ENCODE results near the gene ABCC10.
A peak's percentile ranks its signal among the peaks of the same experiment; 100 is the strongest.
"Not testable (repeated sequence)": the region's sequence is repeated elsewhere in the genome, so short reads cannot be mapped to it uniquely, and the experiment has no call there.

The ABCC10 gene, protein sequence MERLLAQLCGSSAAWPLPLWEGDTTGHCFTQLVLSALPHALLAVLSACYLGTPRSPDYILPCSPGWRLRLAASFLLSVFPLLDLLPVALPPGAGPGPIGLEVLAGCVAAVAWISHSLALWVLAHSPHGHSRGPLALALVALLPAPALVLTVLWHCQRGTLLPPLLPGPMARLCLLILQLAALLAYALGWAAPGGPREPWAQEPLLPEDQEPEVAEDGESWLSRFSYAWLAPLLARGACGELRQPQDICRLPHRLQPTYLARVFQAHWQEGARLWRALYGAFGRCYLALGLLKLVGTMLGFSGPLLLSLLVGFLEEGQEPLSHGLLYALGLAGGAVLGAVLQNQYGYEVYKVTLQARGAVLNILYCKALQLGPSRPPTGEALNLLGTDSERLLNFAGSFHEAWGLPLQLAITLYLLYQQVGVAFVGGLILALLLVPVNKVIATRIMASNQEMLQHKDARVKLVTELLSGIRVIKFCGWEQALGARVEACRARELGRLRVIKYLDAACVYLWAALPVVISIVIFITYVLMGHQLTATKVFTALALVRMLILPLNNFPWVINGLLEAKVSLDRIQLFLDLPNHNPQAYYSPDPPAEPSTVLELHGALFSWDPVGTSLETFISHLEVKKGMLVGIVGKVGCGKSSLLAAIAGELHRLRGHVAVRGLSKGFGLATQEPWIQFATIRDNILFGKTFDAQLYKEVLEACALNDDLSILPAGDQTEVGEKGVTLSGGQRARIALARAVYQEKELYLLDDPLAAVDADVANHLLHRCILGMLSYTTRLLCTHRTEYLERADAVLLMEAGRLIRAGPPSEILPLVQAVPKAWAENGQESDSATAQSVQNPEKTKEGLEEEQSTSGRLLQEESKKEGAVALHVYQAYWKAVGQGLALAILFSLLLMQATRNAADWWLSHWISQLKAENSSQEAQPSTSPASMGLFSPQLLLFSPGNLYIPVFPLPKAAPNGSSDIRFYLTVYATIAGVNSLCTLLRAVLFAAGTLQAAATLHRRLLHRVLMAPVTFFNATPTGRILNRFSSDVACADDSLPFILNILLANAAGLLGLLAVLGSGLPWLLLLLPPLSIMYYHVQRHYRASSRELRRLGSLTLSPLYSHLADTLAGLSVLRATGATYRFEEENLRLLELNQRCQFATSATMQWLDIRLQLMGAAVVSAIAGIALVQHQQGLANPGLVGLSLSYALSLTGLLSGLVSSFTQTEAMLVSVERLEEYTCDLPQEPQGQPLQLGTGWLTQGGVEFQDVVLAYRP (N-terminal part only)

DNA sequence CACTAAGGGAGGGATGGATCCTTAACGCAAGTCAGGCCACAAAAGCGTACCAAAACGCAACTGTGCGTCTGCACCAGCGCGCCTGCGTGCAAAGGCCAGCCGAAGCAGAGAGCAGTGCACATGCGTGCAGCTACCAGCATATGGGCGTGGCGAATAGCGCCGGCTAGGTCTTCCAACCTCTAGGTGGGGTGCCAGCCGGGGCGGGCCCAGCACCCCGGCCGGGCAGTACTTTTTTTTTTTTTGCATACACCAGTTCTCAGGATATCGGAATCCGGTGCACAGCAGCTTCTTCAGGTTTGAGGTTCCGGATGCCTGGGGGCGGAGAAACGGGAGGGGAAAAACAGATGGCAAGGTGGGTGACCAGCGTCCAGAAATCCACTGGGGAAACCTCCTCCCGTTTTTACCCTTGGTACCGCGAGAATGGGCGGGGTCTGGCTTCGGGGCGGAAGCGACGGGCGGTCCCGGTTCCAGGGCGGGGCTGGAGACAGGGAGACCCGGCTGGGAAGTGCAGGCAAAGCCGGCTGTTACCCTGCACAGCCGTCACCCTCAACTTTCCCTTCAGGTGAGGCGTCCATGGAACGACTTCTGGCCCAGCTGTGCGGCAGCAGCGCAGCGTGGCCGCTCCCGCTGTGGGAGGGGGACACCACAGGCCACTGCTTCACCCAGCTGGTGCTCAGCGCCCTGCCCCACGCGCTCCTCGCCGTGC lies at the start of gene ABCC10:
ABCC10 (plus strand) TSS at position 136 of the 706 bp plus-strand sequence; CDS start at position 574, 438 bp downstream.
- peak; percentile 88 to 90 for DNase-seq (ENCODE audit: low read depth in 2 of 2)

DNA sequence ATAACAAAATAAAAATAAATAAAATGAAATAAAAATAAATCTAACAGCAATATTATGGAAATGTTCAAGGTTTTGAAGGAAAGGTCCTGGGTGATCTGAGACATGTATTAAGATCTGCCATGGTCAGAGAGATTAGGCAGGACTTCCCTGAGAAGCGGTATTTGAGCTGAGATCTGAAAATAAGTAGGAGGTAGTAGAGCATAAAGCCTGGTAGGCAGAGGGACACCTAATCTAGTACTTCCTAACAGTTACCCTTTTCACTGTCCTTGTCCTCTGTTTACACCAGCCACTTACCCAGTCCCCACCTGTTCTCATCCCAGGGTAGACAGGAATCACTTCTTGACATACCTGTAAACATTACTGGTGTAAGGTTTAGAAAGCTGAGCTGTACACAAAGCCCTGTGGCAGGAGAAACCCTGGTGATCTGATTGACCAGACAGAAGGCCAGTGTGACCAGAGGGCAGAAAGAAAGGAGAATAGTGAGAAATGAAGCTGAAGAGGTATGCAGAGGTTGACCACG lies 49.6 kb upstream of the ABCC10 start:
- no peak for DNase-seq (ENCODE audit: low read depth in 2 of 2)

DNA sequence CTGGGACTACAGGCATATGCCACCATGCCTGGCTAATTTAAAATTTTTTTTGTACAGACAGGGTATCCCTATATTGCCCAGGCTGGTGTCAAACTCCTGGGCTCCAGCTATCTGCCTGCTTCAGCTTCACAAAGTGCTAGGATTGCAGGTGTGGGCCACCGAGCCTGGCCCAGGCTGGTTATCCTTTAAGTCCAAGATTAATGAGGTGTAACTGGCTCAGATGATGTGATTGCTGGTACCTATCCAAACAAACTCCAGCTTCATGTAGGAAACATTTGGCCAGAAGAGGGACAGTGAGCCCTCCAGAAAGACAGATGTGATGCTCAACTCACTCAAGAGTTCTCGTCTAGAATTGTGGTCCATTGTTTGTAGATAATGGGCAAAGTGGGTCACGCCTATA lies 48.7 kb upstream of the ABCC10 start:
- no peak for DNase-seq (ENCODE audit: low read depth in 2 of 2)

DNA sequence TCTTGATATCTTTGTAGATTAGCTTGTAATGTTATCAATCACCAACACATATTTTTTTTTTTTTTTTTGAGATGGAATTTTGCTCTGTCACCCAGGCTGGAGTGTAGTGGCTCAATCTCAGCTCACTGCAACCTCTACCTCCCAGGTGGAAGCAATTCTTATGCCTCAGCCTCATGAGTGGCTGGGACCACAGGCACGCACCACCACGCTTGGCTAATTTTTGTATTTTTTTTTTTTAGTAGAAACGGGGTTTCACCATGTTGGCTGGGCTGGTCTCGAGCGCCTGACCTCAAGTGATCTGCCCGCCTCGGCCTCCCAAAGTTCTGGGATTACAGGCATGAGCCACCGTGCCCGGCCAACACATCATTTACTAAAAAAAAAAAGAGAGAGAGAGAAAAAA lies 46.5 kb upstream of the ABCC10 start:
- DNase-seq (ENCODE audit: low read depth in 2 of 2) = not testable (repeated sequence)

DNA sequence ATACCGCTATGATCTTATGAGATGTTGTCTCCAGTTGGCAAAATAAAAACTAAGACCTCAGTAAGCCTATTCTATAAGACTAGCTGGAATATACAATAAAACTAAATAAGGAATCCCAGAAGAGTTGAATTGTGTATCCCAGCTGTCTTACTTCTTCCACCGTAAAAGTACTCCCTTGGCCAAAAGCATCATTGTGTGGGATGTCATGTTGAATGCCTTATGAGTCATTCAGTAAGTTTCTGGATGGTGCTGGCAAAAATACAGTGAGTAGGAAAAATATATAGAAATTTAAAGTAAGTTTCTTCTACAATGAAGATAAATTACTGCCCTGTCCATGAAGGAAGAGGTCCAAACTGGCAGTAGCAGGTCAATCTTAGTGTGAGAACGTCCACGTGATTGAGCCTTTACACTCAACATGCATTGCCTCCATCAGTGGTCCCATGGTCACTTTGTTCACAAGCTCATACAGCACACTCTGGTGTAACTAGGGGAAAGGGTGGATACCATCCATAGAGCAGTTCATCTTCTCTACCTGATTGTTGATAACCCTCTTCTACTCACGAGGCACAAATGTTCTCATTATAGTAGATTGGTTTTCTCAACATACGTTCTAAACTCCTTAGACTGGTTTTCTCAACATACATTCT lies 44.2 kb upstream of the ABCC10 start:
- no peak for DNase-seq (ENCODE audit: low read depth in 2 of 2)

DNA sequence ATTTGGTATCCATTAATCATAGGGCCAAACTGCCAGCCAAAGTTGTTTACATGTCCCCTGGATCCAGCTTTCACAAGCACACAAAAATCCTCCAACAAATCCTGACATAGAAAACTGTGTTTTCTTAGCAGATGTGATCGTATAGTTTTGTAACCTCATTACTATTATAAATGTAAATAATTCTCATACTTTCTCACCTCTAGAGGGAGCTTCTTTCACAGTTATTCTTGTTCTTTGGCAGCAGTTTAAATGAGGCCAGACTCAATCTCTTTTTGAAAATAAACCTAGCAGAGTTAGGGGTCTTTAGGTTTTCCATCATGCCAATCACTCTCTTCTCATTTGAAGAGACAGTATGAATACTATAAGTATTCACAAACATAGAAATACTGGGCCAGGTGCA lies 40.8 kb upstream of the ABCC10 start:
- no peak for DNase-seq (ENCODE audit: low read depth in 2 of 2)

DNA sequence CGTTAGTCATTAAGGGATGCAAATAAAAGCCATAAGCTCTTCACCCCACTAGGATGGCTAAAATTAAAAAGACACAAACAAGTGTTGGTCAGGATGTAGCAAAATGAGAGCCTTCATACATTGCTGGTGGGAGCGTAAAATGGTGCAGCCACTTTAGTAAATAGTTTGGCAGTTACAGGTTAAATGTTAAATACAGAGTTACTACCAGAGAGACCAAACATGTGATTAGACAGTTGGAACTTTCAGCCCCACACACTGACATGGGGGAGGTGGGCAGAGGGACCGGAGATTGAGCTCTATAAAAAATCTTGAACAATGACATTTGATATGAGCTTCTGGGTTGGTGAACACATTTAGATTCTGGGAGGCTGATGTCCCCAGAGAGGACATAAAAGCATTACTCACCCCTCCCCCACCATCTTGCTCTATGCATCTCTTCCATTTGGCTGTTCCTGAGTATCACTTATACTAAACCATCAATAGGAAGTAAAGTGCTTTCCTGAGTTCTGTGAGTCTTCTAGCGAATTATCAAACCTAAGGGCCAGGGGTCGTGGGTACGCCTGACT lies 37.5 kb upstream of the ABCC10 start:
- no peak for DNase-seq (ENCODE audit: low read depth in 2 of 2)

DNA sequence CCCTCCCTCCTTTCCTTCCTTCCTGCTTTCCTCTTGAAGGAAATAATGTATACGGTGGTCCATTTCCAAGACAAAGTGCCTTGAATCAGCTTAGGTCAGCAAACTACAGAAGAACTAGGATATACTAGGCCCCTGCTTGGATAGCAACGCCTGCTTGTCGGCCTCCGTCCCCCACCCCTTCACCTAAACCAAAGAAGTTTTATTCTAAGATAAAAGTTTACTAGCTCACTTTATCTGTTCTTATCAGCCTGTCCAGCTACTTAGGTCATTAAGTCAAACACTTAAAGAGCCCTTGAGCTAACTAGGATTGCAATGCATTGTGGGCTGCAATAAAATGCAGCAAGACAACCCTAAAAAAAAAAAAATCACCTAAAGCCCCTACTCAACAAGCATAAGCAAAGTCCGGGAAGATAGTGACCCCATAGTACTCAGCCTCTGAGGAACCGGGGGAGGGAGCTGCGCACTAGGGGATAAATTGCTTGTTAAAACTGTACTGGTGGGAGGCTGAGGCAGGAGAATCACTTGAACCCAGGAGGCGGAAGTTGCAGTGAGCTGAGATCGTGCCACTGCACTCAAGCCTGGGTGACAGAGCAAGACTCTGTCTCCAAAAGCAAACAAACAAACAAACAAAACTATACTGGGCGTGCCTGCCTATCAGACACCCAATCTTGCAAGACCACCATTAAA lies 36.4 kb upstream of the ABCC10 start:
- DNase-seq (ENCODE audit: low read depth in 2 of 2) = not testable (repeated sequence)

DNA sequence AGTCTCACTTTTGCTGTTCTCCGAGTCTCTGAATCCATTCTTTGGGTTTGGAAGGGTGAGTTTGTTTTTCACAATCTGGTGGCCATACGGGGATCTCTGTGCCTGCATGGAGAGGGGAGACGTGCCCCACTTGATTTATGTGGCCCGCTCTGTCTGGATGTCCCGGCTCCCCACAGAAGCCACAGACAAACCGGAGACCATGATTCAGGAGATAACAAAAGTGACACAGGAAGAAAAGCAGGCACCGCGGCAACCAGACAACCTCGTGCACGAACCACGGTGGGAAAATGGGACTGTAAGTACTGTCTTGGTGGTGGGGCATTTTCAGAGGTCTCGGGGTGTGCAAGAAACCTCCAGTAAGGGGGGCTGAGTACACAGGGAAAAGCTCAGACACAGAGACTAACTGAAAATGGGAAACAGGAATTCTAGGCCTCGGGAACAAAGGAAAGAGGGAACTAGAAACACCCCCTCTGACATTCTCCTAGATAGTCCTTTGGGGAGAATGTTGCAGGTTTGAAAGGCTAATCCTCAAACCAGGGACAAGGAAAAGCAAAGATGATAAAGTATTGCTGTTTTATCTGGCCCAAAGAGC lies 35.8 kb upstream of the ABCC10 start:
- peak in 1 of 2 donors; percentile 16 for DNase-seq (ENCODE audit: low read depth in 2 of 2)

DNA sequence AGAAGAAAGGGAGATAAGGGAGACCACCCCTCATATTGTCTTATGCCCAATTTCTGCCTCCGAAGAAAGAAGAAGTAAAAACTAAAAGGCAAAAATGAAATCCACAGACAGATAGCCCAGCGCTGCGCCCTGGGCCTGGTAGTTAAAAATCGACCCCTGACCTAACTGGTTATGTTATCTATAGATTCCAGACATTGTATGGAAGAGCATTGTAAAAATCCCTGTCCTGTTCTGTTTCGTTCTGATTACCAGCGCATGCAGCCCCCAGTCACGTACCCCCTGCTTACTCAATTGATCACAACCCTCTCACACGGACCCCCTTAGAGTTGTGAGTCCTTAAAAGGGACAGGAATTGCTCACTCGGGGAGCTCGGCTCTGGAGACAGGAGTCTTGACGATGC lies 34.2 kb upstream of the ABCC10 start:
- DNase-seq (ENCODE audit: low read depth in 2 of 2) = not testable (repeated sequence)

DNA sequence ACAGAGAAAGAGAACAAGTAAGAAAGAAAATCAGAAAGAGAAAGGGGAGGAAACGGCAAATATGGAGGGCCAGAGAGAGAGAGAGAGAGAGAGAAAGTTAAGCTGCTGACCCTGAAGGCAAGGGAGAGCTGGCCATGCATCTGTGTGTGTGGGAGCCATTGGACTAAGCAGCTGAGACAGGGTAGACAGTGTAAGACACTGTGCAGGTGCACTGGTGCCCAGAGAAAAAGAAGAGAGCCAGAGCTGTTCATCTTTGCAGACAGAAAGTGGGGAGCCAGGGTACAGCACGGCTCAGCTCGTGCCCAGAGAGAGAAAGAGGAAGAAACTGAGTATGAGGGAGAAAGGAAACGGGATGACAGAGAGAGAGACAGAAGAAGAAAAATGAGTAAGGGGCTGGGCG lies 33.7 kb upstream of the ABCC10 start:
- DNase-seq (ENCODE audit: low read depth in 2 of 2) = no peak

DNA sequence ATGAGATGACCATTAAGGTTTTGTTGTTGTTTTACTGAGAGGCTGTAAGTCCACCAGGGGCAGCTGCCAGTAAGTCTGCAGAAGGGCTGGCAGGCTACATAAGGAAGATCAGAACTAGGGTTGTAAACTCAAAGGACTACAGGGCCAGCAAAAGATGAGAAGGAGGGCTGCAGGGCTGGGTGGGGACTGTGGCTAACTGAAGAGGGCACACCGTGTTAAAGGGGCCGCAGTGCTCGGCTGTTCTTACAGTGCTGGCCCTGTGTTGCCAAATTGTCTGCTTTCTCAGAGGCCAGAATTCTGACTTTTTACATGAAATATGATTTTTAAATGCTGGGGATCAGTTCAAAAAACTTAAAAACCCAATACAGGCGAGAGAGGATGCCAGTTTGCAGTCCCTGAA lies 32.4 kb upstream of the ABCC10 start:
- no peak for DNase-seq (ENCODE audit: low read depth in 2 of 2)

DNA sequence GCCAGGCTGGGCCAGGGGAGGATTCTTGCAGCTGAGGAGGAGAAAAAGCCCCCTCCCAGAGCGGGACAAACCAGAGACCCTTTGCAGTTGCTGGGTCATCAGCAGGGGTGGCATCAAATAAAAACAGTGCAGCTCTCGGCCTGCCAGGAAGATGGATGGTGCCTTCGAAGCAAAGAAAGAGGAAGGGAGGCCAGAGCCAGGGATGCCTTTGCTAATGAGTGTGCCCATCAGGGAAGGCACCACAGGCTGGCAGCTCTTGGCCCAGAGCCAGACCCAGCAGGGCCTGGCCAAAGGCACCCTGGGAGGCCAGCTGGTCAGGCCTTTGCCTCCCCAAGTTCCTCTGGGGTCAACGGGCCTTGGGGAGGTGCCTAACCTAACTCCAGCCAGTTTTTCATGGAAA lies 31.6 kb upstream of the ABCC10 start:
- DNase-seq (ENCODE audit: low read depth in 2 of 2) = no peak

DNA sequence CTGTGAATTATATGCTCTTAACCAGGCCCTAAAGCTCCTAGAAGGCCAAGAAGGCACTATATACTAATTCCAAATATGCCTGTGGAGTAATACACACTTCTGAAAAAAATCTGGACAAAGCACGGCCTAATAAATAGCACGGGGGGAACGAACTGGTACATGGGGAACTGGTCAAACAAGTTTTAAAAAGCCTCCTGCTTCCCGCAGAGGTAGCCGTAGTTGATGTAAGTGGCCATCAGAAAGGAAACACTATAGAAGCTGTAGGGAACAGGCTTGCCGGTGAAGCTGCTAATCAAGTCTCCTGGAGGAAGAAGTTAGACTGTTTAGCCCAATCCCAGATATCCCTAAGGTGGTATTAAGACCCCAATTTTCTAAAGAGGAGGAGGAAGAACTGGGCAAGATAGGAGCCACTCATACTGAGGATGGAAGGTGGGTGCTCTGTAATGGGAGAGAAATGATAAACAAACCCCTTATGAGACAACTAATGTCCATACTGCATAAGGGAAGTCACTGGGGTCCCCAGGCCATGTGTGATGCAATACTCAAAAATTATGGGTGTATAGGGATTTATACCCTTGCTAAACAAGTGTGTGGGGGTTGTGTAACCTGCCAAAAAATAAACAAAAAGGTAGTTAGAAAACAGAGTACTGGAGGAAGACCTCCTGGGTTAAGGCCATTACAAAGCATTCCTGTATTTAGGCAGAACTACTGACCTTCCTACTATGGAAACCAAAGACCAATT lies 30.8 kb upstream of the ABCC10 start:
- no peak for DNase-seq (ENCODE audit: low read depth in 2 of 2)

DNA sequence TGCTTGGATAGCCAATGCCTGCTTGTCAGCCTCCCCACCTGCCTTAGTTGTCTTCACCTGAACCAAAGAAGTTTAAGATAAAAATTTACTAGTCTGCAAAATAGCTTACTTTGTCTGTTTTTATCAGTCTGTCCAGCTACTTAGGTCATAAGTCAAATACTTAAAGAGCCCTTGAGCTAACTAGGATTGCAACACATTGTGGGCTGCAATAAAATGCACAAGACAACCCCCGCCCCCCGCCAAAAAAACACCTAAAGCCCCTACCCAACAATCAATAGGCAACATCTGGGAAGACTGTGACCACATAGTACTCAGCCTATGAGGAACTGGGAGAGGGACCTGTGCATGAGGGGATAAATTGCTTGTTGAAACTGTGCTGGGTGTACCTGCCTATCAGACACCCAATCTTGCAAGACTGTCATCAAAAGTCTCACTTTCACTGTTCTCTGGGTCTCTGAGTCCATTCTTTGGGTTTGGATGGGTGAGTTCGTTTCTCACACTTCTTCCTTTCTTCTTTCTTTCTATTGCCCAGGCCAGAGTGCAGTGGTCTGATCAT lies 27.3 kb upstream of the ABCC10 start:
- DNase-seq (ENCODE audit: low read depth in 2 of 2) = no peak

DNA sequence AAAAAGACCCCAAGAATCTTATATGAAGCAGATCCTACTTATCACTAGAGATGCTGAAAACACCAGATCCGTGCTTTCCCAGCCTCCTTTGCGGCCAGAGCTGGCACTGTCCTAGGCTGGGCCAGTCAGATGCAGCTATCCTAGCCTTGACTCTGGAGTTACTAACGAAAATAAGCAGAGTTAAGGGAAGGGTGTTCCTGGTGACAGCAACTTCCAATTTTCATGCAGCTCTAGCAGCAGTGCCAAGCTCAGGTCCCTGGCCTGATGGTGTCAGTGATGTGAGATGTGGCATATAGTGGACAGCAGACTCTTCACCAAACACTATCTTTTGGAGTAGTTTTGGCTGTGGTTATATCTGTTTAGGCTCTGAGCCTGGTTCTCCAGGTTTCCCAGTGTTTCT lies 25.6 kb upstream of the ABCC10 start:
- no peak for DNase-seq (ENCODE audit: low read depth in 2 of 2)

DNA sequence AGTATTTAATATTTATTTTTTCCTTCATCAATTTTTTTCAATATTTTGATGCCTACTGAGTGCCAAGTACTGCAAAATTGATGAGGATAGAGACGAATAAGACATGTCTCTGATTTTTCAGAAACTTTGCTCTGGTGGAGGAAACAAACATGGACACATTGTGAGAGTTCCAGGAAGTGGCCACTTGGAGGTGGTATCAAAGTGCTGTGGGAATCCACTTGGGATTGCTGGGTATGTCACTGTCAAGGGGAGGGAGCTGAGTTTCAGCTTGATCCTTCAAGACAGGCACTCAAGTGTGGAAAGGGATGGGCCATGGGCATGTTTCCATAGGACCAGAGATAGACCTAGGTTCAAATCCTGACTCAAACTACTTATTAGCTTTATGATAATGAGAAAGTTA lies 24.5 kb upstream of the ABCC10 start:
- no peak for DNase-seq (ENCODE audit: low read depth in 2 of 2)

DNA sequence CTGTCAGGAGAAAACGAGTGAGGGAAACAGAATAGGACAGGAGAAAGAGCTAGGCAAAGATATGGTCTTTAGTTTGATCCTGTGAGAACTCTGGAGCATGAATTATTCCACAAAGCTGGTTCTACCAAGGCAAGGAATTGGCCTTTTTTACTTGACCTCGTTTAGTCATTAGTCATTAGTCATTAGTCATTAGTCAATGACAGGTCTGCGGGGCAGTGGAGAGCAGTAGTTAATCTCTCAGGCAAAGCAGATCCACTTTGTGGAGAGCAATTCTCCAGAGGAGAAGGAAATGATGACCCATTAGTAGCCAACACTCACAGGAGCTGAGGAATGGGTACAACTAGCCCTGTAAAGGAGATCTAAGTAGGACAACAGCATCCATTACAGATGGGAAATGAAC lies 22.0 kb upstream of the ABCC10 start:
- no peak for DNase-seq (ENCODE audit: low read depth in 2 of 2)
